CD8-positive, alpha-beta memory T cell (primary cell): ENCODE measurements around the gene GFRA1. TPM values are rescaled to one million over a fixed set of nuclear protein-coding genes. Genes with fewer than 3 reads are reported as not detected.

Source experiments
- CTCF ChIA-PET: fragments of 350-600 bp; sonication (Branson Sonifier 250); formaldehyde crosslinking; loops from one replicate; lab custom pipeline; 2021; ENCODE audit warnings: antibody characterized with exemption; lab: Charles Lee
- POLR2A ChIA-PET: fragments of 350-600 bp; sonication (Branson Sonifier 250); formaldehyde crosslinking; loops from one replicate; lab custom pipeline; 2021; ENCODE audit warnings: antibody characterized with exemption; lab: Charles Lee
- DNase-seq, 5 donors: peaks; one replicate each; pipeline versions ENCODE4 v3.0.0 to v3.0.0-alpha.2; 2020 to 2022; ENCODE audit warnings: mixed read lengths in 1 of 5
- H3K27ac ChIP-seq: one replicate; pipeline ENCODE4 v1.7.0; 2013; ENCODE audit warnings: low read depth, mild to moderate bottlenecking, low read length, moderate library complexity
- H3K27me3 ChIP-seq: 2 replicates; pipeline ENCODE4 v1.7.0; 2013; ENCODE audit warnings: low read length, mild to moderate bottlenecking; ENCODE audit not compliant: insufficient read depth, poor library complexity, severe bottlenecking
- H3K36me3 ChIP-seq: 2 replicates; pipeline ENCODE4 v1.7.0; 2013; ENCODE audit warnings: mild to moderate bottlenecking, low read length, moderate library complexity; ENCODE audit not compliant: insufficient read depth
- H3K4me1 ChIP-seq: 2 replicates; pipeline ENCODE4 v1.7.0; 2013; ENCODE audit warnings: mild to moderate bottlenecking, low read length, moderate library complexity; ENCODE audit not compliant: insufficient read depth
- H3K4me3 ChIP-seq: 2 replicates; pipeline ENCODE4 v1.7.0; 2013; ENCODE audit warnings: mild to moderate bottlenecking, low read length
- H3K9me3 ChIP-seq: 2 replicates; pipeline ENCODE4 v1.7.0; 2013; ENCODE audit warnings: mild to moderate bottlenecking, low read length
- H3K27ac Mint-ChIP-seq, 8 donors: one replicate each; pipeline ENCODE4 v1.8.0; 2020 to 2021; ENCODE audit warnings: mixed read lengths in 8 of 8, mild to moderate bottlenecking in 6 of 8, inconsistent platforms in 3 of 8, moderate library complexity in 3 of 8
- H3K27me3 Mint-ChIP-seq, 2 donors: one replicate each; pipeline ENCODE4 v1.8.0; 2020 to 2021; ENCODE audit warnings: mixed read lengths in 2 of 2, mild to moderate bottlenecking in 1 of 2, moderate library complexity in 1 of 2
- H3K36me3 Mint-ChIP-seq, 3 donors: one replicate each; pipeline ENCODE4 v1.8.0; 2020 to 2021; ENCODE audit warnings: mixed read lengths in 3 of 3, inconsistent platforms in 1 of 3, mild to moderate bottlenecking in 1 of 3
- H3K4me1 Mint-ChIP-seq, 3 donors: one replicate each; pipeline ENCODE4 v1.8.0; 2020 to 2021; ENCODE audit warnings: mixed read lengths in 3 of 3, inconsistent platforms in 1 of 3, mild to moderate bottlenecking in 1 of 3
- H3K4me3 Mint-ChIP-seq, 7 donors: one replicate each; pipeline ENCODE4 v1.8.0; 2020 to 2021; ENCODE audit warnings: mixed read lengths in 7 of 7, mild to moderate bottlenecking in 6 of 7, moderate library complexity in 4 of 7, inconsistent platforms in 2 of 7
- H3K9me3 Mint-ChIP-seq, 5 donors: one replicate each; pipeline ENCODE4 v1.8.0; 2020 to 2022; ENCODE audit warnings: mixed read lengths in 5 of 5, mild to moderate bottlenecking in 3 of 5, moderate library complexity in 2 of 5, inconsistent platforms in 1 of 5
- polyA plus RNA-seq: library from polyadenylated mRNA; unstranded; fragments of 300-500 nt; fragmentation: Illumina TruSeq; gene quantifications from one replicate; pipeline ENCODE4 v1.2.3, GENCODE V29; 2021
- total RNA-seq, 2 experiments: library from RNA; stranded (reverse); gene quantifications; one replicate each; pipeline ENCODE4 v1.2.3, GENCODE V29; 2021

The GFRA1 gene
- total RNA-seq (not detected), polyA plus RNA-seq (not detected)

- POLR2A ChIA-PET = no interaction called here
- peak within 1 kb of the TSS in 1 of 7 donors; percentile 8 for H3K4me3 Mint-ChIP-seq
- H3K27me3 ChIP-seq = no peaks in the 10 kb centered on the region
These were observed at the start of gene GFRA1 for GRCh38 chr10:116272440-116273283. TSS of gene GFRA1 (minus strand) at chr10:116273206. CDS start at chr10:116272029, 1,177 bp downstream.

GRCh38 chr10:116316503-116316902 is 43.5 kb upstream of the GFRA1 start:
- H3K4me1 ChIP-seq = no peaks in the 10 kb centered on the region
- no peaks in the 10 kb centered on the region for H3K27me3 Mint-ChIP-seq
- CTCF ChIA-PET = no interaction called here
- DNase-seq = no peak
- H3K27ac ChIP-seq = no peak overlapping the region
- peaks cover 0 to 5% (median 2%) of the 10 kb centered on the region in 5 donors for H3K9me3 Mint-ChIP-seq
- H3K9me3 ChIP-seq = no peaks in the 10 kb centered on the region
- no peak overlapping the region for H3K4me3 ChIP-seq
- no peaks in the 10 kb centered on the region for H3K4me1 Mint-ChIP-seq
- no peak overlapping the region for H3K27ac Mint-ChIP-seq
- POLR2A ChIA-PET = no interaction called here
- no peak overlapping the region for H3K4me3 Mint-ChIP-seq
- H3K36me3 ChIP-seq = no peaks in the 10 kb centered on the region
- no peaks in the 10 kb centered on the region for H3K36me3 Mint-ChIP-seq
- no peaks in the 10 kb centered on the region for H3K27me3 ChIP-seq

More at GRCh38 chr10:116272440-116273283, at the start of gene GFRA1:
- DNase-seq = no peak
- Histone ChIP-seq H3K27ac (no peak within 1 kb of the TSS), H3K36me3 (no peaks in the 10 kb centered on the region), H3K9me3 (no peaks in the 10 kb centered on the region), H3K4me3 (no peak within 1 kb of the TSS), H3K4me1 (no peaks in the 10 kb centered on the region)
- peaks cover 36 to 62% of the 10 kb centered on the region in 2 donors for H3K27me3 Mint-ChIP-seq
- CTCF ChIA-PET = no interaction called here
- H3K27ac Mint-ChIP-seq = peak within 1 kb of the TSS in 1 of 8 donors; percentile 53
- H3K36me3 Mint-ChIP-seq = peaks cover 0 to 1% (median 0%) of the 10 kb centered on the region in 3 donors
- peaks cover 0 to 5% (median 3%) of the 10 kb centered on the region in 3 donors for H3K4me1 Mint-ChIP-seq
- H3K9me3 Mint-ChIP-seq = peaks cover 0 to 22% (median 10%) of the 10 kb centered on the region in 5 donors

- Histone ChIP-seq H3K9me3 (no peaks in the 10 kb centered on the region), H3K4me1 (no peaks in the 10 kb centered on the region), H3K27me3 (no peaks in the 10 kb centered on the region), H3K36me3 (no peaks in the 10 kb centered on the region), H3K27ac (no peak overlapping the region), H3K4me3 (no peak overlapping the region)
- peaks cover 0 to 7% (median 3%) of the 10 kb centered on the region in 5 donors for H3K9me3 Mint-ChIP-seq
- ChIA-PET POLR2A (no interaction called here), CTCF (no interaction called here)
- no peaks in the 10 kb centered on the region for H3K4me1 Mint-ChIP-seq
- no peak overlapping the region for H3K4me3 Mint-ChIP-seq
- no peak for DNase-seq
- no peaks in the 10 kb centered on the region for H3K36me3 Mint-ChIP-seq
- no peaks in the 10 kb centered on the region for H3K27me3 Mint-ChIP-seq
- H3K27ac Mint-ChIP-seq = no peak overlapping the region
These were observed 39.5 kb upstream of the GFRA1 start for GRCh38 chr10:116312548-116312947.

GRCh38 chr10:116311706-116312490 is 38.9 kb upstream of the GFRA1 start:
- H3K9me3 Mint-ChIP-seq = peaks cover 0 to 8% (median 3%) of the 10 kb centered on the region in 5 donors
- no peak overlapping the region for H3K4me3 Mint-ChIP-seq
- Histone ChIP-seq H3K4me1 (no peaks in the 10 kb centered on the region), H3K27ac (no peak overlapping the region), H3K9me3 (no peaks in the 10 kb centered on the region), H3K4me3 (no peak overlapping the region), H3K27me3 (no peaks in the 10 kb centered on the region), H3K36me3 (no peaks in the 10 kb centered on the region)
- H3K36me3 Mint-ChIP-seq = no peaks in the 10 kb centered on the region
- CTCF ChIA-PET = no interaction called here
- POLR2A ChIA-PET = no interaction called here
- DNase-seq = no peak
- H3K4me1 Mint-ChIP-seq = no peaks in the 10 kb centered on the region
- H3K27me3 Mint-ChIP-seq = no peaks in the 10 kb centered on the region
- H3K27ac Mint-ChIP-seq = no peak overlapping the region

GRCh38 chr10:116311016-116311415 is 38.0 kb upstream of the GFRA1 start:
- no peak for DNase-seq
- Histone ChIP-seq H3K4me1 (no peaks in the 10 kb centered on the region), H3K4me3 (no peak overlapping the region), H3K27me3 (no peaks in the 10 kb centered on the region), H3K36me3 (no peaks in the 10 kb centered on the region), H3K9me3 (no peaks in the 10 kb centered on the region), H3K27ac (no peak overlapping the region)
- Mint-ChIP-seq H3K4me1 (no peaks in the 10 kb centered on the region), H3K27me3 (no peaks in the 10 kb centered on the region), H3K36me3 (no peaks in the 10 kb centered on the region), H3K27ac (no peak overlapping the region), H3K9me3 (peaks cover 0 to 8% (median 4%) of the 10 kb centered on the region in 5 donors), H3K4me3 (no peak overlapping the region)
- ChIA-PET POLR2A (no interaction called here), CTCF (no interaction called here)

- Mint-ChIP-seq H3K36me3 (no peaks in the 10 kb centered on the region), H3K4me1 (no peaks in the 10 kb centered on the region), H3K27me3 (no peaks in the 10 kb centered on the region), H3K4me3 (no peak overlapping the region), H3K9me3 (peaks cover 3 to 10% (median 6%) of the 10 kb centered on the region in 5 donors), H3K27ac (no peak overlapping the region)
- no peak overlapping the region for H3K27ac ChIP-seq
- POLR2A ChIA-PET = no interaction called here
- H3K9me3 ChIP-seq = no peaks in the 10 kb centered on the region
- no peak overlapping the region for H3K4me3 ChIP-seq
- no peaks in the 10 kb centered on the region for H3K36me3 ChIP-seq
- no peaks in the 10 kb centered on the region for H3K27me3 ChIP-seq
- DNase-seq = no peak
- H3K4me1 ChIP-seq = no peaks in the 10 kb centered on the region
- CTCF ChIA-PET = no interaction called here
These were observed 34.4 kb upstream of the GFRA1 start for GRCh38 chr10:116307455-116307854.

- POLR2A ChIA-PET = no interaction called here
- H3K27me3 Mint-ChIP-seq = no peaks in the 10 kb centered on the region
These were observed 33.8 kb upstream of the GFRA1 start for GRCh38 chr10:116306847-116307246.

GRCh38 chr10:116304923-116305322 is 31.9 kb upstream of the GFRA1 start:
- Mint-ChIP-seq H3K36me3 (no peaks in the 10 kb centered on the region), H3K4me3 (no peak overlapping the region), H3K4me1 (no peaks in the 10 kb centered on the region), H3K9me3 (peaks cover 3 to 14% (median 6%) of the 10 kb centered on the region in 5 donors), H3K27ac (no peak overlapping the region), H3K27me3 (no peaks in the 10 kb centered on the region)
- no peak for DNase-seq
- Histone ChIP-seq H3K27me3 (no peaks in the 10 kb centered on the region), H3K27ac (no peak overlapping the region), H3K4me1 (no peaks in the 10 kb centered on the region), H3K4me3 (no peak overlapping the region), H3K9me3 (no peaks in the 10 kb centered on the region), H3K36me3 (no peaks in the 10 kb centered on the region)
- ChIA-PET CTCF (no interaction called here), POLR2A (no interaction called here)

More at GRCh38 chr10:116306847-116307246, 33.8 kb upstream of the GFRA1 start:
- H3K36me3 ChIP-seq = no peaks in the 10 kb centered on the region
- H3K4me3 ChIP-seq = no peak overlapping the region
- CTCF ChIA-PET = no interaction called here
- no peak overlapping the region for H3K27ac Mint-ChIP-seq
- H3K9me3 Mint-ChIP-seq = peaks cover 3 to 13% (median 6%) of the 10 kb centered on the region in 5 donors
- H3K36me3 Mint-ChIP-seq = no peaks in the 10 kb centered on the region
- no peaks in the 10 kb centered on the region for H3K4me1 ChIP-seq
- H3K4me3 Mint-ChIP-seq = no peak overlapping the region
- no peaks in the 10 kb centered on the region for H3K4me1 Mint-ChIP-seq
- H3K27me3 ChIP-seq = no peaks in the 10 kb centered on the region
- no peak overlapping the region for H3K27ac ChIP-seq
- DNase-seq = no peak
- H3K9me3 ChIP-seq = no peaks in the 10 kb centered on the region
